ENCODE measurements around the gene RPS4Y1.
A peak's percentile ranks its signal among the peaks of the same experiment; 100 is the strongest.

RPS4Y1 gene

DNA sequence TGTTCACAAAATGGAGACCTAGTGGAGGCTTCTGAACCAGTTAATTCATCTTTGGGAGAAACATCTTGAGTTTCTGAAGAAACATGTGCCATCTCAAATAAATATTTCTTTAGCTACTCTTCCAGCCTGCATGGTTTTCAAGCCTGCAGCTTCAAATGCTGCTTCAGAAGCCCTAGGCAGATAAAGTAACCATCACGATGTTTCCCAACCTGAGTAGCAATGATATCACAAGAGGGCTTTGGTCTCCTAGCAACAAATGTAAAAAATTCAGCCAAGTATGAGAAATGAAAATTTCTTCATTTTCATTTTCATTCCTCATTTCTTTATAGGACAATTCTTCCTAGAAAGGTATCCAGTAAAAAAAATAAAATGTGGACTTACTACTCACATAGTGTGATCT is 42.2 kb downstream of the RPS4Y1 start:
- no peak for DNase-seq (ENCODE audit: low spot score)

DNA sequence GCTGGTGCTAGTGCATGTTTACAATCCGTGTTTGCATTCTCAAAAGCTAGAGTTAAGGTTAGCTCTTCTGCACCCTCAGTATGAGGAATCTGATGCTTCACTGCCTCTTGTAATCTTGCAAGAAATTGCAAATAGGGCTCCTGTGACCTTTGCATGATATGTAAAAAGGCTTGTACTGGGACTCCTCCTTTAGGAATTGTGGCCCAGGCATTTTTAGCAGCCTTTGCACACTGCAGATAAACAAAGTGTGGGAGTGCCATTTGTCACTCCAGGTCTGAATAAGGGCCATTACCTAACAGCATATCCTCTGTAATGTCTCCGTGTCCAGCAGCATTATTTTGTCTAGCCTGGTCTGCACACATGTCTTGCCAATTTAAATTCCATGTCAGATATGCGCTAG is 44.5 kb downstream of the RPS4Y1 start:
- DNase-seq (ENCODE audit: low spot score) = no peak

- DNase-seq (ENCODE audit: low spot score) = no peak
Observed at GRCh38 chrY:2887386-2887785, 46.0 kb downstream of the RPS4Y1 start.

DNA sequence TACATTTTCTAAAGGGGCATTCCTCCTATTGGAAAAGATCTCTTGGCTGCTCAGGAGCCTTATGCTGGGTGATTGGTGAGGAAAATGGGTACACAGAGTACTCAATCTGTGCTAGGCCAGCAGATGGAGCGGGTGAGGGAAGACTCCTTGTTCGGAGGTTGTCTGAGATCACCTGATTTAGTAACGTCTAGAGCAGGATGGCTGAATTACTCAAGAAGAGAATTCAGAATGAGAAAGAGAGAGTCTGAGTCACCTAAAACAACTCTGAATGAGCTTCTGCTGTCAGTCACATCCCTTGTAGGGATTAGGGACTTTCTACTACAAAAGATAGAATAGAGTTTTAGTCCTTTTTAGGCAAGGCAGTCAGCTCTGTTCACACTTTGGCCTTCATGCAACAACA is 46.6 kb downstream of the RPS4Y1 start:
- no peak for DNase-seq (ENCODE audit: low spot score)

GRCh38 chrY:2893471-2893870 is 52.1 kb downstream of the RPS4Y1 start:
- DNase-seq (ENCODE audit: low spot score) = no peak

DNA sequence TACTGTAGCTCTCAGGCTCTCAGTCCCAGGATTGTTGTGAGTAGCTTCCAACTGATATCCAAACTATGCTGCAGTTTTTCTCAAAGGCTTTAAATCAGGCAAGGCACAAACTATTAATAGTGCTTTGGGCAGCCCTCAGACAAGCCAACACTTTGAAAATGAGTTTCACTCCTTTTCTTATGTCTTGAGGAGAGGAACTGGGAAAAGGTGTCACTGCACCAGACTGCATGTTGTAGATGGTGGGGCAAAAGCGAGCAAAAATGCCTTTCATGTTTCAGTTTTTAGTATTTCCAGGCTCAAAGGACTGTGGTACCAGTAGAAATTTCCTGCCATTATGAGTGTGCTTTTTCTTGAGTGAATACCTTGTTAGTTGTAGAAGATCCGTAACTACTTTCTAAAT is 54.6 kb downstream of the RPS4Y1 start:
- DNase-seq (ENCODE audit: low spot score) = no peak

- no peak for DNase-seq (ENCODE audit: low spot score)
Observed at GRCh38 chrY:2907356-2907755, 66.0 kb downstream of the RPS4Y1 start.

DNA sequence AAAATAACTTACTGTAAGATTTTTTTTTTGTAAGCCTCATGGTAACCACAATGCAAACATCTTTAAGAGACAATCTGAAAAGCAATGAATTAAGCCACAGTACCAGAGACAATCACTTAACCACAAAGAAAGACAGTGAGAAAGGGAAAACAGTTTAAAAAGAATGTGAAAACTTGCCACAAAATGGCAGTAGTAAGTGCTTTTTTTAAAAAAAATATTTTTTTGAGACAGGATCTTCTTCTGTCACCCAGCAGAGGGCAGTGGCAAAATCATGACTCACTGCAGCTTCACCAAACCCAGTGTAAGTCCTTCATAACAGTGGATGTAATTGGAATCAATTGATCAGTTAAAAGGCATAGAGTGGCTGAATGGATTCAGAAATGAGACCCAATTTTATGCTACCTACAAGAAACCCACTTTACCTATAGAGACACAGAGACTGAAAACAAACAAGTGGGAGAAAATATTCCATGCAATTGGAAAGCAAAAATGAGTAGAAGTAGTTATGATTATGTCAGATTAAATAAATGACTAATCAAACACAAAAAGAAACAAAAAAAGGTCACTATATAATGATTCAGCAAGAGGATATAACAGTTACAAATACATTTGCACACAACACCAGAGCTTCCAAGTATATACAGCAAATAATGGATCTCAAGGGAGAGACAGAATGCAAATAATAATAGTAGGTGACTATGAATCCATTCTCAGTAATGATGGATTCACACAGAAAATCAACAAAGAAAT is 71.8 kb downstream of the RPS4Y1 start:
- peak; percentile 62 for DNase-seq (ENCODE audit: low spot score)
